GM19328 (cell line): ENCODE measurements around the gene TTLL11.
"Not testable (repeated sequence)": the region's sequence is repeated elsewhere in the genome, so short reads cannot be mapped to it uniquely, and the experiment has no call there.

ENCODE experiments used
- ATAC-seq: cut with Tn5 transposase; IDR thresholded peaks from one replicate; pipeline ENCODE4 v1.9.1; 2021; ENCODE audit warnings: mild to moderate bottlenecking, moderate library complexity; ENCODE audit not compliant: unreplicated experiment

TTLL11 gene

GRCh38 chr9:122125509-122126330 lies 32.6 kb upstream of the TTLL11 start:
- ATAC-seq, result no peak

GRCh38 chr9:122125158-122125508 lies 32.0 kb upstream of the TTLL11 start:
- ATAC-seq, result no peak

GRCh38 chr9:122124528-122124927 lies 31.4 kb upstream of the TTLL11 start:
- ATAC-seq, result no peak

- no peak for ATAC-seq
Observed at GRCh38 chr9:122124048-122124447, 30.9 kb upstream of the TTLL11 start.

- no peak for ATAC-seq
Observed at GRCh38 chr9:122122903-122123632, 30.0 kb upstream of the TTLL11 start.

- no peak for ATAC-seq
Observed at GRCh38 chr9:122122468-122122867, 29.4 kb upstream of the TTLL11 start.

- no peak for ATAC-seq
Observed at GRCh38 chr9:122121931-122122330, 28.8 kb upstream of the TTLL11 start.

- ATAC-seq, result no peak
Observed at GRCh38 chr9:122121391-122121790, 28.3 kb upstream of the TTLL11 start.

- ATAC-seq, result no peak
Observed at GRCh38 chr9:122120316-122121071, 27.4 kb upstream of the TTLL11 start.

- no peak for ATAC-seq
Observed at GRCh38 chr9:122119721-122120120, 26.6 kb upstream of the TTLL11 start.

GRCh38 chr9:122119166-122119521 lies 26.0 kb upstream of the TTLL11 start:
- no peak for ATAC-seq

- no peak for ATAC-seq
Observed at GRCh38 chr9:122118343-122119165, 25.4 kb upstream of the TTLL11 start.

- not testable (repeated sequence) for ATAC-seq
Observed at GRCh38 chr9:122117241-122117640, 24.1 kb upstream of the TTLL11 start.

- no peak for ATAC-seq
Observed at GRCh38 chr9:122116448-122117173, 23.5 kb upstream of the TTLL11 start.

GRCh38 chr9:122116040-122116439 lies 22.9 kb upstream of the TTLL11 start:
- ATAC-seq, result no peak

- no peak for ATAC-seq
Observed at GRCh38 chr9:122115176-122116035, 22.3 kb upstream of the TTLL11 start.

- ATAC-seq, result no peak
Observed at GRCh38 chr9:122113574-122113973, 20.5 kb upstream of the TTLL11 start.

GRCh38 chr9:122112238-122112637 lies 19.1 kb upstream of the TTLL11 start:
- ATAC-seq, result no peak

- ATAC-seq, result no peak
Observed at GRCh38 chr9:122111413-122112085, 18.4 kb upstream of the TTLL11 start.
